Measurements from ENCODE around the gene ADGRF4.

ADGRF4 gene

DNA sequence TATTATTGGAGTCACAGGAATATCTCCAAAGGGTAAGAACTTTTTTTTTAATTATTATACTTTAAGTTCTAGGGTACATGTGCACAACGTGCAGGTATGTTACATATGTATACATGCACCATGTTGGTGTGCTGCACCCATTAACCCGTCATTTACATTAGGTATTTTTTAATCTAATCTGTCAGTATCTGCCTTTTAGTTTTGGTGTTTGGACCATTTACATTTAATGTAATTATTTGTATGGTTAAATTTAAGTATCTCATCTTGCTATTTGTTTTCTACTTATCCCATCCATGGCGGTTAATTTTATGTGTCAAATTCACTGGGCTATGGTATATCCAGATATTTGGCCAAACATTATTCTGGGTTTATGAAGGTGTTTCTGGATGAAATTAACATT lies 68.1 kb downstream of the ADGRF4 start:
- Histone ChIP-seq H3K9ac (ENCODE audit: low read length) (no peak overlapping the region), H3K27ac (ENCODE audit: low read depth, low read length, poor library complexity, severe bottlenecking) (no peak overlapping the region), H3K4me2 (ENCODE audit: low read length) (no peak overlapping the region), H3K79me2 (ENCODE audit: insufficient read depth, low read length) (no peaks in the 10 kb centered on the region), H3K9me3 (ENCODE audit: low read length) (no peaks in the 10 kb centered on the region), H3K4me3 (ENCODE audit: low read depth, low read length, poor library complexity, severe bottlenecking) (no peak overlapping the region), H3K27me3 (ENCODE audit: insufficient read depth, low read length) (no peaks in the 10 kb centered on the region), H3F3A (ENCODE audit: insufficient read depth, low read length) (no peaks in the 10 kb centered on the region), H2AFZ (ENCODE audit: low read length) (no peak overlapping the region), H3K36me3 (ENCODE audit: insufficient read depth, low read length) (no peaks in the 10 kb centered on the region), H4K20me1 (ENCODE audit: insufficient read depth, low read length) (no peaks in the 10 kb centered on the region), H3K9me2 (ENCODE audit: low read depth, low read length) (no peaks in the 10 kb centered on the region), H3K4me1 (ENCODE audit: insufficient read depth, low read length, severe bottlenecking) (no peaks in the 10 kb centered on the region)
- TF ChIP-seq EZH2 (IDR thresholded peaks at IDR 0.05; ENCODE audit: borderline replicate concordance, low read length), result no peak
- TF ChIP-seq, protein P1, sequence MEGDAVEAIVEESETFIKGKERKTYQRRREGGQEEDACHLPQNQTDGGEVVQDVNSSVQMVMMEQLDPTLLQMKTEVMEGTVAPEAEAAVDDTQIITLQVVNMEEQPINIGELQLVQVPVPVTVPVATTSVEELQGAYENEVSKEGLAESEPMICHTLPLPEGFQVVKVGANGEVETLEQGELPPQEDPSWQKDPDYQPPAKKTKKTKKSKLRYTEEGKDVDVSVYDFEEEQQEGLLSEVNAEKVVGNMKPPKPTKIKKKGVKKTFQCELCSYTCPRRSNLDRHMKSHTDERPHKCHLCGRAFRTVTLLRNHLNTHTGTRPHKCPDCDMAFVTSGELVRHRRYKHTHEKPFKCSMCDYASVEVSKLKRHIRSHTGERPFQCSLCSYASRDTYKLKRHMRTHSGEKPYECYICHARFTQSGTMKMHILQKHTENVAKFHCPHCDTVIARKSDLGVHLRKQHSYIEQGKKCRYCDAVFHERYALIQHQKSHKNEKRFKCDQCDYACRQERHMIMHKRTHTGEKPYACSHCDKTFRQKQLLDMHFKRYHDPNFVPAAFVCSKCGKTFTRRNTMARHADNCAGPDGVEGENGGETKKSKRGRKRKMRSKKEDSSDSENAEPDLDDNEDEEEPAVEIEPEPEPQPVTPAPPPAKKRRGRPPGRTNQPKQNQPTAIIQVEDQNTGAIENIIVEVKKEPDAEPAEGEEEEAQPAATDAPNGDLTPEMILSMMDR (IDR thresholded peaks at IDR 0.05; ENCODE audit: low read length), result no peak

DNA sequence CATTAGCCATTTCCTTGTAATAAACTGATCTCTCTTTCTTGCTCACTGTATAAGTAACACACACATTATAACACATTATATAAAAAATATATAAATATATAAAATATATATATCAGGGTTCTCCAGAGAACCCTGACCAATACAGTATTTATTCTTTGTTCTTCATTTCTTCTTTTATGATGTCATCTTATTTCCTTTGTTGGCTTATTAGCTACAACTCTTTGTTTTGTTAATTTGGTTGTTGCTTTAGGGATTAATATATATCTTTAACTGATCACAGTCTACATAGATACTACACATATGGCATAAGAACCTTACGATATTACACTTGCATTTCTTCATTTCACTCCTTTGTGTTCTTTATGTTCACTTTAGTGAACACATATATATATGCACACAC lies 68.7 kb downstream of the ADGRF4 start:
- Histone ChIP-seq H3K4me1 (ENCODE audit: insufficient read depth, low read length, severe bottlenecking) (no peaks in the 10 kb centered on the region), H3F3A (ENCODE audit: insufficient read depth, low read length) (no peaks in the 10 kb centered on the region), H3K27me3 (ENCODE audit: insufficient read depth, low read length) (no peaks in the 10 kb centered on the region), H3K27ac (ENCODE audit: low read depth, low read length, poor library complexity, severe bottlenecking) (no peak overlapping the region), H3K4me2 (ENCODE audit: low read length) (no peak overlapping the region), H4K20me1 (ENCODE audit: insufficient read depth, low read length) (no peaks in the 10 kb centered on the region), H3K79me2 (ENCODE audit: insufficient read depth, low read length) (no peaks in the 10 kb centered on the region), H3K9ac (ENCODE audit: low read length) (no peak overlapping the region), H3K9me3 (ENCODE audit: low read length) (no peaks in the 10 kb centered on the region), H3K4me3 (ENCODE audit: low read depth, low read length, poor library complexity, severe bottlenecking) (no peak overlapping the region), H2AFZ (ENCODE audit: low read length) (no peak overlapping the region), H3K36me3 (ENCODE audit: insufficient read depth, low read length) (no peaks in the 10 kb centered on the region), H3K9me2 (ENCODE audit: low read depth, low read length) (no peaks in the 10 kb centered on the region)
- TF ChIP-seq, protein P1 (IDR thresholded peaks at IDR 0.05; ENCODE audit: low read length), result no peak
- TF ChIP-seq EZH2 (IDR thresholded peaks at IDR 0.05; ENCODE audit: borderline replicate concordance, low read length), result no peak

DNA sequence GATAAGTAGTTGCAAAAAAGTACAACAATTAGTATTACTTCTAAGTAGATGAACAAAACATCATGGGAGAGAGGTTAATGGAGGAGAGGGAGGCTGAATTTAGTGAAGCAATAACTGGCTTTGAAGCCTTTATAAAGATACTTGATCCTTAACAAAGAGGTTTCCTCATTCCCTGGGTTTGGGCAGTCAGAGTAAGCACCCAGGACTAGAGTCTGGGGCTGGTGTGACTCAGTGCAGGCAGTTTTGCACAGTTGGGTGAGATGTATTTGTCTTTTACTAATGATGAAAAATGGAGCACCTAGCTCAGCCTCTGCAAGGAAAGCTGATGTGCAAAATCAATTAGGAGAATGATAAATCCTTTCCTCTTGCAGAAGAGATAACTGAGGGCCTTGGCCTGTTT lies 71.6 kb downstream of the ADGRF4 start:
- Histone ChIP-seq H3K27ac (ENCODE audit: low read depth, low read length, poor library complexity, severe bottlenecking) (no peak overlapping the region), H3K79me2 (ENCODE audit: insufficient read depth, low read length) (no peaks in the 10 kb centered on the region), H3K27me3 (ENCODE audit: insufficient read depth, low read length) (no peaks in the 10 kb centered on the region), H3K4me2 (ENCODE audit: low read length) (no peak overlapping the region), H3K4me3 (ENCODE audit: low read depth, low read length, poor library complexity, severe bottlenecking) (no peak overlapping the region), H3K36me3 (ENCODE audit: insufficient read depth, low read length) (no peaks in the 10 kb centered on the region), H3K4me1 (ENCODE audit: insufficient read depth, low read length, severe bottlenecking) (no peaks in the 10 kb centered on the region), H2AFZ (ENCODE audit: low read length) (no peak overlapping the region), H3F3A (ENCODE audit: insufficient read depth, low read length) (no peaks in the 10 kb centered on the region), H3K9me2 (ENCODE audit: low read depth, low read length) (no peaks in the 10 kb centered on the region), H3K9me3 (ENCODE audit: low read length) (no peaks in the 10 kb centered on the region), H4K20me1 (ENCODE audit: insufficient read depth, low read length) (no peaks in the 10 kb centered on the region), H3K9ac (ENCODE audit: low read length) (no peak overlapping the region)
- TF ChIP-seq EZH2 (IDR thresholded peaks at IDR 0.05; ENCODE audit: borderline replicate concordance, low read length), result no peak
- TF ChIP-seq, protein P1 (IDR thresholded peaks at IDR 0.05; ENCODE audit: low read length), result no peak

Measured in OCI-LY1 (cell line).